ENCODE results near the gene ASMTL. TPM values are rescaled to one million over a fixed set of nuclear protein-coding genes. Genes with fewer than 3 reads are reported as not detected.
"Not testable (repeated sequence)": the region's sequence is repeated elsewhere in the genome, so short reads cannot be mapped to it uniquely, and the experiment has no call there.

Gene ASMTL
- polyA plus RNA-seq (2013, experiment 1 of 2): 58.7 TPM
- 48.4 TPM for polyA plus RNA-seq (2013, experiment 2 of 2)

- Histone ChIP-seq H3K4me1 (ENCODE audit: control insufficient read depth, insufficient read depth, low read length, poor library complexity, severe bottlenecking) (peaks cover 4% of the 10 kb centered on the region), H3K27ac (ENCODE audit: low read depth, low read length, severe bottlenecking) (peak within 1 kb of the TSS; percentile 74), H3K4me3 (ENCODE audit: extremely low read depth, insufficient read depth, low read length, poor library complexity, severe bottlenecking) (peak within 1 kb of the TSS; percentile 95), H3K36me3 (ENCODE audit: control insufficient read depth, insufficient read depth, low read length) (peaks cover 14% of the 10 kb centered on the region), H3K9me3 (ENCODE audit: control insufficient read depth, low read length) (peaks cover 5% of the 10 kb centered on the region)
- WGBS, 2 experiments (ENCODE audit: insufficient coverage in 2 of 2): 0% methylated on average over 40 to 60 of the region's 76 CpGs
These were observed at the start of gene ASMTL for GRCh38 chrX:1452516-1453394. TSS of gene ASMTL (minus strand) at chrX:1452909. CDS start at chrX:1452840, 69 bp downstream.

- Histone ChIP-seq H3K9me3 (ENCODE audit: control insufficient read depth, low read length) (no peaks in the 10 kb centered on the region), H3K4me1 (ENCODE audit: control insufficient read depth, insufficient read depth, low read length, poor library complexity, severe bottlenecking) (no peaks in the 10 kb centered on the region), H3K27ac (ENCODE audit: low read depth, low read length, severe bottlenecking) (no peak overlapping the region), H3K36me3 (ENCODE audit: control insufficient read depth, insufficient read depth, low read length) (no peaks in the 10 kb centered on the region), H3K4me3 (ENCODE audit: extremely low read depth, insufficient read depth, low read length, poor library complexity, severe bottlenecking) (no peak overlapping the region)
- 88 to 91% methylated on average over 9 of the region's 12 CpGs for WGBS, 2 experiments (ENCODE audit: insufficient coverage in 2 of 2)
These were observed 49.5 kb upstream of the ASMTL start for GRCh38 chrX:1502241-1502640.

- Histone ChIP-seq H3K36me3 (ENCODE audit: control insufficient read depth, insufficient read depth, low read length) (no peaks in the 10 kb centered on the region), H3K9me3 (ENCODE audit: control insufficient read depth, low read length) (no peaks in the 10 kb centered on the region), H3K27ac (ENCODE audit: low read depth, low read length, severe bottlenecking) (no peak overlapping the region), H3K4me3 (ENCODE audit: extremely low read depth, insufficient read depth, low read length, poor library complexity, severe bottlenecking) (no peak overlapping the region), H3K4me1 (ENCODE audit: control insufficient read depth, insufficient read depth, low read length, poor library complexity, severe bottlenecking) (no peaks in the 10 kb centered on the region)
- WGBS, 2 experiments (ENCODE audit: insufficient coverage in 2 of 2): 87 to 93% methylated on average over 15 to 17 of the region's 23 CpGs
These were observed 48.3 kb upstream of the ASMTL start for GRCh38 chrX:1500701-1501624.

- Histone ChIP-seq H3K27ac (ENCODE audit: low read depth, low read length, severe bottlenecking) (no peak overlapping the region), H3K36me3 (ENCODE audit: control insufficient read depth, insufficient read depth, low read length) (no peaks in the 10 kb centered on the region), H3K4me3 (ENCODE audit: extremely low read depth, insufficient read depth, low read length, poor library complexity, severe bottlenecking) (no peak overlapping the region), H3K9me3 (ENCODE audit: control insufficient read depth, low read length) (peaks cover 8% of the 10 kb centered on the region), H3K4me1 (ENCODE audit: control insufficient read depth, insufficient read depth, low read length, poor library complexity, severe bottlenecking) (no peaks in the 10 kb centered on the region)
- 83 to 88% methylated on average over 12 of the region's 12 CpGs for WGBS, 2 experiments (ENCODE audit: insufficient coverage in 2 of 2)
These were observed 43.4 kb upstream of the ASMTL start for GRCh38 chrX:1496076-1496475.

GRCh38 chrX:1493877-1494510 lies 41.3 kb upstream of the ASMTL start:
- no peak overlapping the region for H3K27ac ChIP-seq (ENCODE audit: low read depth, low read length, severe bottlenecking)
- no peaks in the 10 kb centered on the region for H3K4me1 ChIP-seq (ENCODE audit: control insufficient read depth, insufficient read depth, low read length, poor library complexity, severe bottlenecking)
- H3K4me3 ChIP-seq (ENCODE audit: extremely low read depth, insufficient read depth, low read length, poor library complexity, severe bottlenecking): no peak overlapping the region
- H3K36me3 ChIP-seq (ENCODE audit: control insufficient read depth, insufficient read depth, low read length): no peaks in the 10 kb centered on the region
- 53 to 60% methylated on average over 14 to 15 of the region's 15 CpGs for WGBS, 2 experiments (ENCODE audit: insufficient coverage in 2 of 2)
- H3K9me3 ChIP-seq (ENCODE audit: control insufficient read depth, low read length): peaks cover 12% of the 10 kb centered on the region

GRCh38 chrX:1493412-1493811 lies 40.7 kb upstream of the ASMTL start:
- Histone ChIP-seq H3K36me3 (ENCODE audit: control insufficient read depth, insufficient read depth, low read length) (no peaks in the 10 kb centered on the region), H3K4me3 (ENCODE audit: extremely low read depth, insufficient read depth, low read length, poor library complexity, severe bottlenecking) (no peak overlapping the region), H3K27ac (ENCODE audit: low read depth, low read length, severe bottlenecking) (no peak overlapping the region), H3K4me1 (ENCODE audit: control insufficient read depth, insufficient read depth, low read length, poor library complexity, severe bottlenecking) (no peaks in the 10 kb centered on the region), H3K9me3 (ENCODE audit: control insufficient read depth, low read length) (peaks cover 13% of the 10 kb centered on the region)
- WGBS, 2 experiments (ENCODE audit: insufficient coverage in 2 of 2): 45 to 50% methylated on average over 11 of the region's 16 CpGs

GRCh38 chrX:1492421-1493012 lies 39.8 kb upstream of the ASMTL start:
- H3K27ac ChIP-seq (ENCODE audit: low read depth, low read length, severe bottlenecking): no peak overlapping the region
- WGBS, 2 experiments (ENCODE audit: insufficient coverage in 2 of 2): 80% methylated on average over 8 to 9 of the region's 9 CpGs
- H3K4me3 ChIP-seq (ENCODE audit: extremely low read depth, insufficient read depth, low read length, poor library complexity, severe bottlenecking): no peak overlapping the region
- H3K36me3 ChIP-seq (ENCODE audit: control insufficient read depth, insufficient read depth, low read length): no peaks in the 10 kb centered on the region
- no peaks in the 10 kb centered on the region for H3K4me1 ChIP-seq (ENCODE audit: control insufficient read depth, insufficient read depth, low read length, poor library complexity, severe bottlenecking)
- peaks cover 13% of the 10 kb centered on the region for H3K9me3 ChIP-seq (ENCODE audit: control insufficient read depth, low read length)

- 76 to 90% methylated on average over 4 to 6 of the region's 6 CpGs for WGBS, 2 experiments (ENCODE audit: insufficient coverage in 2 of 2)
- no peaks in the 10 kb centered on the region for H3K36me3 ChIP-seq (ENCODE audit: control insufficient read depth, insufficient read depth, low read length)
- H3K9me3 ChIP-seq (ENCODE audit: control insufficient read depth, low read length): peaks cover 13% of the 10 kb centered on the region
- no peak overlapping the region for H3K27ac ChIP-seq (ENCODE audit: low read depth, low read length, severe bottlenecking)
- H3K4me3 ChIP-seq (ENCODE audit: extremely low read depth, insufficient read depth, low read length, poor library complexity, severe bottlenecking): no peak overlapping the region
- no peaks in the 10 kb centered on the region for H3K4me1 ChIP-seq (ENCODE audit: control insufficient read depth, insufficient read depth, low read length, poor library complexity, severe bottlenecking)
These were observed 39.2 kb upstream of the ASMTL start for GRCh38 chrX:1491851-1492349.

GRCh38 chrX:1491248-1491647 lies 38.5 kb upstream of the ASMTL start:
- not testable (repeated sequence) for H3K36me3 ChIP-seq (ENCODE audit: control insufficient read depth, insufficient read depth, low read length); H3K27ac ChIP-seq (ENCODE audit: low read depth, low read length, severe bottlenecking); H3K4me3 ChIP-seq (ENCODE audit: extremely low read depth, insufficient read depth, low read length, poor library complexity, severe bottlenecking); H3K4me1 ChIP-seq (ENCODE audit: control insufficient read depth, insufficient read depth, low read length, poor library complexity, severe bottlenecking)
- WGBS, 2 experiments (ENCODE audit: insufficient coverage in 2 of 2): 91 to 95% methylated on average over 4 of the region's 4 CpGs
- H3K9me3 ChIP-seq (ENCODE audit: control insufficient read depth, low read length): peaks cover 15% of the 10 kb centered on the region

GRCh38 chrX:1490723-1491122 lies 38.0 kb upstream of the ASMTL start:
- H3K4me3 ChIP-seq (ENCODE audit: extremely low read depth, insufficient read depth, low read length, poor library complexity, severe bottlenecking); H3K27ac ChIP-seq (ENCODE audit: low read depth, low read length, severe bottlenecking); H3K4me1 ChIP-seq (ENCODE audit: control insufficient read depth, insufficient read depth, low read length, poor library complexity, severe bottlenecking); H3K36me3 ChIP-seq (ENCODE audit: control insufficient read depth, insufficient read depth, low read length): not testable (repeated sequence)
- WGBS, 2 experiments (ENCODE audit: insufficient coverage in 2 of 2): no CpG with 5 or more reads among the region's 1 CpG
- peaks cover 20% of the 10 kb centered on the region for H3K9me3 ChIP-seq (ENCODE audit: control insufficient read depth, low read length)
